ENCODE data around the gene ERF.

DNA sequence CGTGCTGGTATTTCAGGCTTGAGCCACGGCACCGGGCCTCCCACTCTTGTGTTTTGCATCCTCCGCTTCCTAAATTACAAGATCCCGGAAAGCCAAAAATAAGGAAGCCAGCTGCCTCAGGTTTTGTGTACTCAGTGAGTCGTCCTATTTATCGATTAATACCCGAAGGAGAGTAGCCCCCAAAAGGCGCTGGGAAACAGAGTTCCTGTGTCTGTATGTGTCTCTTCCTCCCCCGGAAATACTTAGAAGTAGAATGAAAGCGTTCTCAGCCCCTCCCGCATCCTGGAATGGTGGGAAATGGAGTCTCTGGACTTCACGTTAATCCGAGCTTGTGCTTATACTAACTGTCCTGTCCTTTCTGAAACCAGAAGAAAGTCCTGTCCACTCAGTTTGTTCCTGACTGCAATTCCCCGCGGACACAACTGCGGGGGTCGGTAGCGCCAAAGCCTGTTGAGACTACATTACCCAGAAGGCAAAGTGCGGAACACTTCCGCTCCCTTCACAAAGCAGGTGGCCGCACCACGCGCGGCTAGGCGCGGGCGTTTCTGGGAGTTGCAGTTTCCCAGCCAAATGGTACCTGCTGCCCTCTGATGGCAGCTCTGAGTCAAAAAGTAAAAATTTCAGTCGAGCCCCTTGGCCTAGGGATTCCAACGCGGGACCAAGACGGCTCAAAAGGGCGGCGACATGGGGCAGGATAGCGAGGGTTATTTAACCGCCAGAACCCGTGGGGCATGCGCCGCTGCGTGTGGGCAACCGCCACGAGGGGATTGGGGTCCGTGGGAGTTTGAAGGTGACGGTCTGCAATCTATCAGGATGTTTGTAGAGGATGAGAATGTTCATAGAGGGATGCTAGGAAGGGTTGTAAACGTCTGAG lies 10.3 kb downstream of the ERF start:
- no peak for TF ChIP-seq EZH2 (IDR thresholded peaks at IDR 0.05; ENCODE audit: borderline replicate concordance, insufficient read depth, low read depth, low read length, poor library complexity, severe bottlenecking)
- TF ChIP-seq, protein P1, sequence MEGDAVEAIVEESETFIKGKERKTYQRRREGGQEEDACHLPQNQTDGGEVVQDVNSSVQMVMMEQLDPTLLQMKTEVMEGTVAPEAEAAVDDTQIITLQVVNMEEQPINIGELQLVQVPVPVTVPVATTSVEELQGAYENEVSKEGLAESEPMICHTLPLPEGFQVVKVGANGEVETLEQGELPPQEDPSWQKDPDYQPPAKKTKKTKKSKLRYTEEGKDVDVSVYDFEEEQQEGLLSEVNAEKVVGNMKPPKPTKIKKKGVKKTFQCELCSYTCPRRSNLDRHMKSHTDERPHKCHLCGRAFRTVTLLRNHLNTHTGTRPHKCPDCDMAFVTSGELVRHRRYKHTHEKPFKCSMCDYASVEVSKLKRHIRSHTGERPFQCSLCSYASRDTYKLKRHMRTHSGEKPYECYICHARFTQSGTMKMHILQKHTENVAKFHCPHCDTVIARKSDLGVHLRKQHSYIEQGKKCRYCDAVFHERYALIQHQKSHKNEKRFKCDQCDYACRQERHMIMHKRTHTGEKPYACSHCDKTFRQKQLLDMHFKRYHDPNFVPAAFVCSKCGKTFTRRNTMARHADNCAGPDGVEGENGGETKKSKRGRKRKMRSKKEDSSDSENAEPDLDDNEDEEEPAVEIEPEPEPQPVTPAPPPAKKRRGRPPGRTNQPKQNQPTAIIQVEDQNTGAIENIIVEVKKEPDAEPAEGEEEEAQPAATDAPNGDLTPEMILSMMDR (IDR thresholded peaks at IDR 0.05), result peak; percentile 70

Data from B cell (primary cell).